ENCODE results near the gene KRTAP4-16. TPM values are rescaled to one million over a fixed set of nuclear protein-coding genes. Genes with fewer than 3 reads are reported as not detected.
A peak's percentile ranks its signal among the peaks of the same experiment; 100 is the strongest.
"Not testable (repeated sequence)": the region's sequence is repeated elsewhere in the genome, so short reads cannot be mapped to it uniquely, and the experiment has no call there.

Gene KRTAP4-16
- total RNA-seq, 1 experiment from 2014 or later, result not detected

- CTCF ChIA-PET, result interaction anchor here (1.1 to 1.5 kb wide), 2 partner anchors 9 to 12 kb away, joined by 4 to 10 read pairs; partner anchors contain the start of gene KRTAP2-3
- no peak overlapping the region for H3K4me3 Mint-ChIP-seq (ENCODE audit: low read depth, unreplicated experiment)
- H3K36me3 Mint-ChIP-seq (ENCODE audit: insufficient read depth, unreplicated experiment), result no peaks in the 10 kb centered on the region
- no peak for DNase-seq
- intact Hi-C loops (cut with micrococcal nuclease; ENCODE audit: unreplicated experiment), result no loop called here
- H3K27me3 Mint-ChIP-seq (ENCODE audit: unreplicated experiment), result no peaks in the 10 kb centered on the region
- H3K4me1 Mint-ChIP-seq (ENCODE audit: low read depth, unreplicated experiment), result peaks cover 8% of the 10 kb centered on the region
- no peak overlapping the region for H3K27ac Mint-ChIP-seq (ENCODE audit: unreplicated experiment)
- BruUV-seq (replicated peaks), result no TSS peak
- no peak for TF ChIP-seq CTCF (IDR thresholded peaks at IDR 0.05; ENCODE audit: unreplicated experiment)
- H3K9me3 Mint-ChIP-seq (ENCODE audit: low read depth, unreplicated experiment), result peaks cover 4% of the 10 kb centered on the region
Measured at GRCh38 chr17:41071606-41072360, 30.2 kb downstream of the KRTAP4-16 start.

- intact Hi-C loops (cut with micrococcal nuclease; ENCODE audit: unreplicated experiment), result no loop called here
- H3K27me3 Mint-ChIP-seq (ENCODE audit: unreplicated experiment), result no peaks in the 10 kb centered on the region
- H3K4me1 Mint-ChIP-seq (ENCODE audit: low read depth, unreplicated experiment), result peaks cover 25% of the 10 kb centered on the region
- no peaks in the 10 kb centered on the region for H3K36me3 Mint-ChIP-seq (ENCODE audit: insufficient read depth, unreplicated experiment)
- H3K27ac Mint-ChIP-seq (ENCODE audit: unreplicated experiment), result no peak overlapping the region
- no TSS peak for BruUV-seq (replicated peaks)
- no peak overlapping the region for H3K4me3 Mint-ChIP-seq (ENCODE audit: low read depth, unreplicated experiment)
- no peaks in the 10 kb centered on the region for H3K9me3 Mint-ChIP-seq (ENCODE audit: low read depth, unreplicated experiment)
- CTCF ChIA-PET, result interaction anchor here (0.6 kb wide), 1 partner anchor 30 kb away, joined by 4 read pairs; no protein-coding TSS in a partner anchor
- TF ChIP-seq CTCF (IDR thresholded peaks at IDR 0.05; ENCODE audit: unreplicated experiment), result no peak
- DNase-seq, result no peak
Measured at GRCh38 chr17:41069031-41069430, 33.0 kb downstream of the KRTAP4-16 start.

- Mint-ChIP-seq H3K4me3 (ENCODE audit: low read depth, unreplicated experiment) (no peak overlapping the region), H3K9me3 (ENCODE audit: low read depth, unreplicated experiment) (no peaks in the 10 kb centered on the region), H3K27me3 (ENCODE audit: unreplicated experiment) (no peaks in the 10 kb centered on the region), H3K27ac (ENCODE audit: unreplicated experiment) (no peak overlapping the region), H3K4me1 (ENCODE audit: low read depth, unreplicated experiment) (peaks cover 32% of the 10 kb centered on the region), H3K36me3 (ENCODE audit: insufficient read depth, unreplicated experiment) (no peaks in the 10 kb centered on the region)
- no peak for DNase-seq
- no peak for TF ChIP-seq CTCF (IDR thresholded peaks at IDR 0.05; ENCODE audit: unreplicated experiment)
- BruUV-seq (replicated peaks), result no TSS peak
- intact Hi-C loops (cut with micrococcal nuclease; ENCODE audit: unreplicated experiment), result no loop called here
- CTCF ChIA-PET, result interaction anchor here (0.9 kb wide), 1 partner anchor 1446 kb away, joined by 3 read pairs; no protein-coding TSS in a partner anchor
Measured at GRCh38 chr17:41067281-41067680, 34.7 kb downstream of the KRTAP4-16 start.

DNA sequence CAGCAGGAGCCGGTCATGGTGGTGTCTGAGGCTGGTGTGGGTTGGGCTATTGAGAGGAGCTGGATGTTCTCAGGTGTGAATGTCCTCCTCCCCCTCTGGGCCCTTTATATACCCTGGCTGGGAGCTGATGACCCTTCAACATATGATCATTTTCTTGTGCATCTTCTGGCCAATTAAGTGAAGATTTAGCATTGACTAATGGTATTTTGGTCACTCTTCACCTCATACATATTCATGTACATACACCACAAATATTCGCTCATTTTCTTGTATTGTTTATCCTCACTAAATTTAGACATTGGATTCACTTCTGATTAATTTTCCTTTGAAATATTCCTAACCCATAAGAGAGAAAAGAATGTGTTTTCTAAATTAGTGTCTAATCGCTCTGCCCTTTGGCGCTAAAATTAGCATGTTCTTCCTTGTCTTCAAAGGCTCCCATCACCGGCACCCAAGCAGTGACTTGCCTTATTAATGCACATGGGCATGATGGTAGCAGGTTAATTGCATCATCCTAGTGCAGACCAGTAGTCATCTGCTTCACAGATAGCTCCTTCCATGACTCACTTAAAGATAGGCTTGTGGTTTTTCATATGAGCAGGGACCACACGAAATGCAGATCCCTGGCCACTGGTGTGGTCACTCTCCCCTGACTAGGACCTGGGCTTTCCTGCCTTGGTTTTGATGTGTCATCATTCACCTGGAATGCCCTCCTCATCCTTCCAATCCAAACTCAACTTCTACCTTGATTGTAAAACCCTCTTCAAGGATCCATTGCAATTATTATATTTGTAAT, 36.0 kb downstream of the KRTAP4-16 start, which contains the start of gene KRTAP2-4:
TSS of gene KRTAP2-4 (minus strand) at position 51 of the 796 bp plus-strand sequence. CDS start at position 17, 34 bp downstream.
- H3K4me1 Mint-ChIP-seq (ENCODE audit: low read depth, unreplicated experiment), result peaks cover 39% of the 10 kb centered on the region

GRCh38 chr17:41065016-41065689, 36.9 kb downstream of the KRTAP4-16 start:
- DNase-seq; intact Hi-C loops (cut with micrococcal nuclease; ENCODE audit: unreplicated experiment); H3K27me3 Mint-ChIP-seq (ENCODE audit: unreplicated experiment); H3K27ac Mint-ChIP-seq (ENCODE audit: unreplicated experiment); H3K9me3 Mint-ChIP-seq (ENCODE audit: low read depth, unreplicated experiment); H3K4me3 Mint-ChIP-seq (ENCODE audit: low read depth, unreplicated experiment); H3K36me3 Mint-ChIP-seq (ENCODE audit: insufficient read depth, unreplicated experiment); BruUV-seq (replicated peaks): not testable (repeated sequence)
- CTCF ChIA-PET, result interaction anchor here (1.2 kb wide), 1 partner anchor 16 kb away, joined by 3 read pairs; no protein-coding TSS in a partner anchor
- peaks cover 48% of the 10 kb centered on the region for H3K4me1 Mint-ChIP-seq (ENCODE audit: low read depth, unreplicated experiment)

More for the DNA sequence above, 36.0 kb downstream of the KRTAP4-16 start, which contains the start of gene KRTAP2-4:
- H3K27me3 Mint-ChIP-seq (ENCODE audit: unreplicated experiment), result no peaks in the 10 kb centered on the region
- H3K4me3 Mint-ChIP-seq (ENCODE audit: low read depth, unreplicated experiment), result no peak within 1 kb of the TSS
- H3K36me3 Mint-ChIP-seq (ENCODE audit: insufficient read depth, unreplicated experiment), result peaks cover 4% of the 10 kb centered on the region
- DNase-seq, result no peak
- H3K9me3 Mint-ChIP-seq (ENCODE audit: low read depth, unreplicated experiment), result no peaks in the 10 kb centered on the region
- intact Hi-C loops (cut with micrococcal nuclease; ENCODE audit: unreplicated experiment), result no loop called here
- BruUV-seq (replicated peaks), result no TSS peak
- CTCF ChIA-PET, result interaction anchor here (1.0 kb wide), 1 partner anchor 147 kb away, joined by 6 read pairs; no protein-coding TSS in a partner anchor
- no peak for TF ChIP-seq CTCF (IDR thresholded peaks at IDR 0.05; ENCODE audit: unreplicated experiment)
- H3K27ac Mint-ChIP-seq (ENCODE audit: unreplicated experiment), result peak within 1 kb of the TSS; percentile 25

Measured in Calu3 (cell line).